Sigmoid colon (tissue), 3 donors: ENCODE measurements around the gene TTYH3.
"Not testable (repeated sequence)": the region's sequence is repeated elsewhere in the genome, so short reads cannot be mapped to it uniquely, and the experiment has no call there.

Source experiments
- CTCF ChIP-seq, 4 experiments: fragments of 450-650 bp in 3 of 4; fragments of 200-600 bp in 1 of 4; IDR thresholded peaks; one replicate each; pipeline ENCODE4 v1.5.1; 2016 to 2019; ENCODE audit warnings: antibody characterized with exemption in 4 of 4, mild to moderate bottlenecking in 3 of 4, moderate library complexity in 2 of 4
- POLR2A ChIP-seq, 2 donors: fragments of 450-650 bp; IDR thresholded peaks; one replicate each; pipeline ENCODE4 v1.6.1; 2016; ENCODE audit warnings: antibody characterized with exemption in 2 of 2, mild to moderate bottlenecking in 2 of 2, moderate library complexity in 2 of 2

GRCh38 chr7:2676576-2676975 lies 44.8 kb downstream of the TTYH3 start:
- not testable (repeated sequence) for TF ChIP-seq CTCF, POLR2A (IDR thresholded peaks at IDR 0.05)
